Measurements from ENCODE around the gene TMEM63B. TPM values are rescaled to one million over a fixed set of nuclear protein-coding genes. Genes with fewer than 3 reads are reported as not detected.
"Not testable (repeated sequence)": the region's sequence is repeated elsewhere in the genome, so short reads cannot be mapped to it uniquely, and the experiment has no call there.

The TMEM63B gene
- total RNA-seq, 1 donor from 2014 or later, result 59.3 TPM

DNA sequence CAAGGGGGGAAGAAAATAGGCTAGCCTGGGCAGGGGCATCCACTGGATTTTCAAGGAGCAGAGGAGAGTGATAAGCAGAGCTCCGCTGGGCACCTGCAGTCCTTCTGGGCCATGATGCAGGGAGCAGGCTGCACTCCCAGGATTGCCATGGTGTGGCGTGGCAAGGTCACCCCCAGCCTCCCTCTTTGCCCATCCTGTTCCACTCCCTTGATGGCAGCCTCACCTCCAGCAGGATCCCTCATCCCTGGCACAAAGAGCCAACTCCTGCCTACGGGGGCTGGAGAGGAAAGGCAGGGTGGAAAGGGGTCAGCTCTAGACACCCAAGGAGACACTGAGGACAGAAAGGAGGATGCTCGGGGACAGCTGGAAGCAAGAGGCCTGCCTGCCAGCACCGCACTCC is 67.0 kb downstream of the TMEM63B start:
- no peaks in the 10 kb centered on the region for H3K36me3 ChIP-seq (ENCODE audit: control insufficient read depth, insufficient read depth, low read length)
- TF ChIP-seq CTCF (IDR thresholded peaks at IDR 0.05; ENCODE audit: insufficient read depth, low read length, poor library complexity, severe bottlenecking), result no peak
- no peak for DNase-seq (ENCODE audit: low read depth)
- H3K27me3 ChIP-seq (ENCODE audit: control insufficient read depth, insufficient read depth, low read length), result no peaks in the 10 kb centered on the region
- H3K4me3 ChIP-seq (ENCODE audit: low read depth, low read length), result no peak overlapping the region

GRCh38 chr6:44196351-44196750 is 69.0 kb downstream of the TMEM63B start:
- not testable (repeated sequence) for H3K27me3 ChIP-seq (ENCODE audit: control insufficient read depth, insufficient read depth, low read length); DNase-seq (ENCODE audit: low read depth); H3K36me3 ChIP-seq (ENCODE audit: control insufficient read depth, insufficient read depth, low read length); H3K4me3 ChIP-seq (ENCODE audit: low read depth, low read length)

- DNase-seq (ENCODE audit: low read depth), result no peak
- H3K4me3 ChIP-seq (ENCODE audit: low read depth, low read length), result no peak overlapping the region
- no peaks in the 10 kb centered on the region for H3K36me3 ChIP-seq (ENCODE audit: control insufficient read depth, insufficient read depth, low read length)
- TF ChIP-seq CTCF (IDR thresholded peaks at IDR 0.05; ENCODE audit: insufficient read depth, low read length, poor library complexity, severe bottlenecking), result no peak
- H3K27me3 ChIP-seq (ENCODE audit: control insufficient read depth, insufficient read depth, low read length), result no peaks in the 10 kb centered on the region
Observed at GRCh38 chr6:44198684-44199083, 71.3 kb downstream of the TMEM63B start.

DNA sequence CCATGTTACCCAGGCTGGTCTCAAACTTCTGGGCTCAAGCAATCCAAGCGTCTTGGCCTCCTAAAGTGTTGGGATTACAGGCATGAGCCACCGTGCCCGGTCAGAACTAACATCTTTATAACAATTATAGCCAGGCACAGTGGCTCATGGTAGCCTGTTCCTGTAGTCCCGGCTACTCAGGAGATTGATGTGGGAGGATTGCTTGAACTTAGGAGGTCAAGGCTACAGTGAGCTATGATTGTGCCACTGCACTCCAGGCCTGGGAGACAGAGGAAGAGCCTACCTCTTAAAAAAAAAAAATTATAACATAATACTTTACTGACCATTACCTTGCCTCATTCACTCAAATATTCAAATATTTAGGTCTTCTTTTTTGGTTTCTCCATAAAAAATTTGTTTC is 72.5 kb downstream of the TMEM63B start:
- Histone ChIP-seq H3K36me3 (ENCODE audit: control insufficient read depth, insufficient read depth, low read length) (no peaks in the 10 kb centered on the region), H3K4me3 (ENCODE audit: low read depth, low read length) (no peak overlapping the region), H3K27me3 (ENCODE audit: control insufficient read depth, insufficient read depth, low read length) (no peaks in the 10 kb centered on the region)
- no peak for TF ChIP-seq CTCF (IDR thresholded peaks at IDR 0.05; ENCODE audit: insufficient read depth, low read length, poor library complexity, severe bottlenecking)
- DNase-seq (ENCODE audit: low read depth), result no peak

- no peak for TF ChIP-seq CTCF (IDR thresholded peaks at IDR 0.05; ENCODE audit: insufficient read depth, low read length, poor library complexity, severe bottlenecking)
- no peak for DNase-seq (ENCODE audit: low read depth)
- no peaks in the 10 kb centered on the region for H3K36me3 ChIP-seq (ENCODE audit: control insufficient read depth, insufficient read depth, low read length)
- H3K4me3 ChIP-seq (ENCODE audit: low read depth, low read length), result no peak overlapping the region
- no peaks in the 10 kb centered on the region for H3K27me3 ChIP-seq (ENCODE audit: control insufficient read depth, insufficient read depth, low read length)
Observed at GRCh38 chr6:44201200-44201599, 73.8 kb downstream of the TMEM63B start.

GRCh38 chr6:44201638-44202303 is 74.4 kb downstream of the TMEM63B start:
- Histone ChIP-seq H3K27me3 (ENCODE audit: control insufficient read depth, insufficient read depth, low read length) (no peaks in the 10 kb centered on the region), H3K4me3 (ENCODE audit: low read depth, low read length) (no peak overlapping the region), H3K36me3 (ENCODE audit: control insufficient read depth, insufficient read depth, low read length) (no peaks in the 10 kb centered on the region)
- TF ChIP-seq CTCF (IDR thresholded peaks at IDR 0.05; ENCODE audit: insufficient read depth, low read length, poor library complexity, severe bottlenecking), result no peak
- DNase-seq (ENCODE audit: low read depth), result no peak

All from kidney epithelial cell (primary cell).